PFSK-1 (cell line): ENCODE results near the gene MTA2.

ENCODE experiments used
- POLR2AphosphoS5 ChIP-seq: IDR thresholded peaks from 2 replicates; pipeline ENCODE4 v1.6.1; 2012; ENCODE audit warnings: low read depth, mild to moderate bottlenecking, control low read depth, low read length, moderate library complexity
- REST ChIP-seq, 2 experiments: IDR thresholded peaks; 2 replicates each; pipeline versions ENCODE4 v1.6.1 to v1.8.0; 2011 to 2012; ENCODE audit warnings: low read depth in 2 of 2, low read length in 2 of 2, control low read depth in 1 of 2, inconsistent platforms in 1 of 2, mild to moderate bottlenecking in 1 of 2, moderate library complexity in 1 of 2; ENCODE audit not compliant: insufficient read depth in 1 of 2
- SIN3A ChIP-seq: IDR thresholded peaks from 2 replicates; pipeline ENCODE4 v1.6.1; 2012; ENCODE audit warnings: mild to moderate bottlenecking, low read length, moderate library complexity, borderline replicate concordance; ENCODE audit not compliant: insufficient read depth

- TF ChIP-seq POLR2AphosphoS5 (no peak), REST (IDR thresholded peaks at IDR 0.05; ENCODE audit: insufficient read depth in 1 of 2, low read depth in 2 of 2, low read length in 2 of 2) (no peak), SIN3A (no peak)
Observed at GRCh38 chr11:62588966-62589637, 12.6 kb downstream of the MTA2 start.
